GM19193 (cell line): ENCODE measurements around the gene HDAC9.

Experiments used
- POLR2A ChIP-seq: IDR thresholded peaks from 4 replicates; pipeline ENCODE4 v1.6.1; 2011; ENCODE audit not compliant: insufficient read depth, insufficient read length; ENCODE audit errors: extremely low read depth

HDAC9 gene

DNA sequence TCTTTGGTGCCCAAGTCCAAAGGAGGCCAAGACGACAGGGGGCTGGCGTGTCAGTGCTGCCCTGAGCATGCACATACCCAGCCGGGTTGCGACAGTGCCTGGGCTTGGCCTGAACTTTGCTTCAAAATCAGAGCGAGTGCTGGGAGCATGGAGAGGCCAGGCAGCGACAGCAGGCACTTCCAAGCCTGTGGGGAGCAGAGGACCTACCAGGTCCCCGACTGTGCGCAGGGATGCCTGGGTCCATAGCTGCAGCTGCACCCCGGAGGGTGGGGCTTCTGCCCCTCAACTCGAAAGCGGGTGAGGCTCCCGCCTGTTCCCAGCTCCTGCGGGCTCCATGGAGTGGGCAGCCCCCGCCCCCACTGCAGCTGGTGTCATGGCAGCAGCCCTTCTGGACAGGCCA, 79.1 kb downstream of the HDAC9 start:
- TF ChIP-seq POLR2A, result no peak

DNA sequence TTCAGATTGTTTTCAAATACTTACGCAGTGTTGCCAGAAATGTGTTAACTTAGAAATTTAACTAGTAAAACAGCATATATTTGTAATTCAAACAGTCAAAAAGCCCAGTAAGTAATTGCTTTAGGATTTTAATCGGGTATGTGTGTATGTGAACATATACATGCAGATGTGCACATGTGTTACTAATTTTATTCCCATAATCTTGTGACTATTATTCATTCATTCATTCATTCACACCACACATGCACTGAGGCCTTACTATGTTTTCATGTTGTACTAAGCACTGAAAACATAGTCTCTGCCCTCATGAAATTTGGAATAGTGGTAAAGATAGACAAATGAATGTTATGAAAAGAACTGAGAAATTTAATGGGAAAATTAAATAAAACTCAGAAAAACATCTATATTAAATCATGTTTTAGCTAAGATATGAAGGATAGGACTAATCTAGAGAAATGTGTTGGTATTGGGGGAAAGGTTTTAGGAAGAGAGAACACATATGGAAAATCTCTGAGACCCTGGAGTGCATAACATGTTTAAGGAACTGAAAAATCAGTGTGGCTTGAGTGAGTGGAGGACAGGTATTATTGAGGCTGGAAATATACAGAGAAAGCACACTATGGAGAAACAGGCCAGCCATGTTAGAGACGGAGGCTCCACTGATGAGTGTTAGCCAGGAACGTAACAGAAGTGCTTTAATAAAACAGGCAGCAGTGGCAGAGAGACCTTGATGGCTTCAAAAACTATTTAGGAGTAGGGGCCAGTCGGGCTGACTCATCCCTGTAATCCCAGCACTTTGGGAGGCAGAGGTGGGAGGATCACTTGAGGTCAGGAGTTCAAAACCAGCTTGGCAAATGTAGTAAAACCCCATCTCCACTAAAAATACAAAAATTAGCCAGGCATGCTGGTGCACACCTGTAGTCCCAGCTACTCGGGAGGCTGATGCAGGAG, 80.3 kb downstream of the HDAC9 start:
- no peak for TF ChIP-seq POLR2A

DNA sequence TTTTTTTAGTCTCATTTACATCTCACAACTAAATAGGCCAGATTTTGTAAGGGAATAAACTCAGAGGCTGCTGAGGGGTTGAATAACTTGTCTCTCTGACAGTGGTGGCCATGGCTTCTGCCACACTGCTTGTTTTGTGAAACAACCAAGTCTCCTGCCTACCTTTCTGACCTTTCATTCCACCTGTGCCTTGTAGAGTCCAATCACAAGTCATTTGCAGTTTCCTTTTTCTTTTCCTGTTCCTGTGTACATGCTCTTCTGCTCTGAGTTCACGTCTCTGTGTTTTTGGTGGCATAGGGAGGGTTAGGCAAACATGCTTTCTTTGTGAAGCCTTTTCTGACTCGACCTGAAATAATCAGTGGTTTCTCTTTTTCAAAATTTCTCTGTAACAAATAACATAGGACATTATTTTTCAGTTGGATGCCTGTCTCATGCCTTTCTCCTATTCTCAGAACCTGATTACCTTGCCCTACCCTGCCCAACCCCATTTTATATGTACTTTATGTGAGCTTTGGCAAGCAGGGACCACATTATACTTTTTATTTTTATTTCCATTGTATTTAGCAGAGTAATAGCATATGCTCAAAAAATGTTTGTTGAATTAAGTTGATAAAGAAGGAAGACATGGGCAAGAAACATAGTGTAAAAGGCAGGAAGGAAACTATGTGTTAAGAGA, 81.7 kb downstream of the HDAC9 start:
- no peak for TF ChIP-seq POLR2A

DNA sequence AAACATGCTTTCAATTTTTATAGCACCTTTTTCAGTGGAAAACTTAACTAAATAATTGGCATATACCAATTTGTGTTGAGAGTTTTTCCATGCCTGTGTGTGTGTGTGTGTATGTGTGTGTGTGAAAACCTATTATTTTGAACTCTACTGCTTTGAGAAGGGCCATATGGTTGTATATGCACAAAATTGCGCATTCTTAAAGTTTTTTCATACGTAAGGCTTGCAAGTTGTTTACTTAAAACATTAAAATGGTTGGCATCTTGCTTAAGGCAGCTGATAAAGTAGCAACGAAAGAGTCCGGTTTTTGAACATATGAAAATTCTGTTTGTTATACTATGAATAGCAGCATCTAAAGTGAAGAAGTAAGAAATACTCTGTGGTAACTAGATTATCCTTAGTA, 84.1 kb downstream of the HDAC9 start:
- TF ChIP-seq POLR2A, result no peak

DNA sequence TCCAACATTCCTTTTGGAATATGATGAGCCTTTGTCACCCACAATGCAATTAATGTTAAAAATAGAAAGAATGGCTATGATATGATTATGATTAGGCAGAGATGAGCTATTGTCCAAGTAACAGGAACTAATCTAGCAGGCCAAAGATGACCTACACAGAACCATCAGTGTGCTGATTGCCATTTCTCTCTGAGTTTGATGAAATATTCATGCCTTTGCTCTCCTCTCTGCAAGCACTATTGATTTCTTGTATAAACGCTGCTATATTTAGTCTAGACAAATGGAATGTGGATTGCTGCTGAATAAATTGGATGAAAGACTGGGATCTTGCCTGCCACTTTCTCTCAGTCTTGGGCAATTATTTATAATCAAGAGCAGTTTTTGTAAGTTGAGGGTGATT, 85.4 kb downstream of the HDAC9 start:
- no peak for TF ChIP-seq POLR2A

DNA sequence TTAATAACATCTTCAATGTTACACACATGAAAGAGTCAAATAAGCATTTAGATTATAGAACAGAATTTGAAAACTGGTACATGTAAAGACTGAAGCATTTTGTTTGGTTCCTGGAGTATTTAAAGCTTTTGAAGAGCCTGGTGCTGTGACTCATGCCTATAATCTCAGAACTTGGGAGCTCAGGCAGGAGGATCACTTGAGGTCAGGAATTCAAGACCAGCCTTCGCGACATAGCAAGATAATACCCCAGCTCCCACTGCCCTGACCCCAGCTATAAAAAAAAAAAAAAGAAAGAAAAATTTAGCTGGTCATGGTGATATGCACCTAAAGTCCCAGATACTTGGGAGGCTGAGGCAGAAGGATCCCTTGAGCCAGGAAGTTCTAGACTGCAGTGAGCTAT, 87.8 kb downstream of the HDAC9 start:
- no peak for TF ChIP-seq POLR2A

DNA sequence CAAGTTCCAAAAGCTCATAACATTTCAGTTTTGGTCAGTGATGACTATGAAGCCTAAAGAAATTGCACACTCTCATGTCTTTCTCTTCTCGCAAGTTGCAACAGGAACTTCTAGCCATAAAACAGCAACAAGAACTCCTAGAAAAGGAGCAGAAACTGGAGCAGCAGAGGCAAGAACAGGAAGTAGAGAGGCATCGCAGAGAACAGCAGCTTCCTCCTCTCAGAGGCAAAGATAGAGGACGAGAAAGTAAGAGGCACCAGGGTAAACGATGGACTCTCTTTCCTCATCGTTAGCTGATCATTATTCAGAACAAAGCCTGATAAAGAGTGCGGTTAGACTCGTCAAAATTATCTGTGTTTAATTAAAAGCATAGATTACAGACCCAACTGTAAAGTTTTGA, 94.7 kb downstream of the HDAC9 start:
- TF ChIP-seq POLR2A, result no peak

DNA sequence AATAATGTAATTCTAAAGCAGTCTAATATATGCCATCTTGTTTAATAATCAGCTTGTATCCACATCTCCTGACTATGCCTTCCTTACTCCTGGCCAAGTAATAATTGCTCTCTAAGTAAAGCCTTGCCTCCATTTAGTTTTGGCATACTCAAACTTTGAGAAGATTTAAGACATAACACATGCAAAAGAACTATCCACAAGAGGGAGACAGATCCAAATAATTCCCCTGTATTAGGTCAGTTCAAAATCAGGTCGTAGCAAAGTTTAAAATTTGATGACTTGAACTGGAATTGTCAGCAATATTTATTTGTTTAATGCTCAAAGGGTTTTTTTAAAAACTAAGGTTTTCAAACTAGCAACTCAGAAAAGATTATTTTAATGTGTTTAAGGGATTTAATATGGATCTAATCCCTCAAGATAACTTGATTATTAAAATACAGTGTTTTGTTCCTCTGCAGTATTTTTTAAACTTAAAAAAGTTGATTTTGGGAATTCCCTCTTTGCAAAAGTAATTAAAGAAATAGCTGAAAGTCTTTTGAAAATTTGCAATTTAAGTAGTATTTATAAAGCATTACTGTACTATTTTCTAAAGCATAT, 95.3 kb downstream of the HDAC9 start:
- TF ChIP-seq POLR2A, result no peak

DNA sequence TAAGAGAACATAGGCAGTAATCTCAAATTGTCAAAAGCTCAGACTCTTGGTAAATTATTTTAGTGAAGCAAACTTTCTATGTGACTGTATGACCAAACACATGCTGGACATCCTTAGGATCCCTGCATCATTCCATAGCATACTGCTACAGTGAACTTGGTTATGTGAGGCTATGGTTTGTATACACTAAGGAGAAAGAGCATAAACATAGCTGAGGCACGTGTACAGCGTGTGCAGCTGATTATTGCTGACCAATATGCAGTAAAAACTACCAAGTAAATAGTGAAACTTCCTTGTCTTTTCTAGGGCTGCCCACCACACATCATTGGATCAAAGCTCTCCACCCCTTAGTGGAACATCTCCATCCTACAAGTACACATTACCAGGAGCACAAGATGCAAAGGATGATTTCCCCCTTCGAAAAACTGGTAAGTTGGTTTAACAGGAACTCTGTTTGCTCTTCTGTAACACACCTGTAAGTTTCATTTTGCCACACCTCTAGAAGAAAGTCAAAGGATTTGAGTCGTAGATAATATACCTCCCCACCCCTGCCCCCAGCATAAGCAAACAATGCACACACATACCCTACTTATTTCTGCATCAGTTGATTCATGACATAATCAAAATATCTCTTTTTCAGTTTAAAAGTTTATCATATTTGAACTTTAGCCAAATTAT, 98.2 kb downstream of the HDAC9 start:
- no peak for TF ChIP-seq POLR2A

DNA sequence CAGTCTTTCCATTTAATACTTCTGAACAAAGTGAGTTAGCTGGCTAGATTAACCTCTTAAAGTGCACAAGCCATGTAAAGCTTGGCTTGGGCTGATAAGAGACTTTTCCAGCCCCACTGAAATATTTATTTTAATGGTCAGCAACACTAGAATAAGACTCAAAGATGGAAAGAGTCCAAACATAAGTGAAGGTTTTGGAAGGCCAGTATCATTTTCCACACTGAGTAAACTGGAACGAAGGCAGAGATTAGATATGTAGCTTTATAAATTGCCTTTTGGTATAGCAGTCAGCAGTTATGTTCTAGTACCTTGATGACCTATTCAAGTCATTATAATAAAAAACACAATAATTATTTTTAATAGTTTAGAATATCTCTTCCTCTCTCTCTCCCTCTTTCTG, 102.2 kb downstream of the HDAC9 start:
- no peak for TF ChIP-seq POLR2A

DNA sequence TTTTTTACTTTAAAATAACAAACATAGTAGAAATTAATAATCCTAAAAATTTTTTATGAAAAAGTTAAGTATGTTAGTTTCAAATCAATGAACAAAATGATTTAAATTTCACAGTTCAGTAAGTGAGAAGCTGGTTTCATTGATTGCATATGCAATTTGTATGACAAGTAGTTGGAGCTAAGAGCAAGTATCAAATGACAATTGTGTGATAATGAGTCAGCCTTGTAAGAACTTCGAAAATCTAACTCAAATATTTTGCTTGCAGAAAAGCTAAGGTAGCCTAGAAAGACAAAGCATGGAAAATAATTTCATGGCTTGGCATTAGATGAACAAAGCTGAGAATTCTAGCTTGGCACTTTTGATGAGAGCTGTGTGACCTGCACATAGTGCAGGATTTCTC, 111.5 kb downstream of the HDAC9 start:
- no peak for TF ChIP-seq POLR2A

DNA sequence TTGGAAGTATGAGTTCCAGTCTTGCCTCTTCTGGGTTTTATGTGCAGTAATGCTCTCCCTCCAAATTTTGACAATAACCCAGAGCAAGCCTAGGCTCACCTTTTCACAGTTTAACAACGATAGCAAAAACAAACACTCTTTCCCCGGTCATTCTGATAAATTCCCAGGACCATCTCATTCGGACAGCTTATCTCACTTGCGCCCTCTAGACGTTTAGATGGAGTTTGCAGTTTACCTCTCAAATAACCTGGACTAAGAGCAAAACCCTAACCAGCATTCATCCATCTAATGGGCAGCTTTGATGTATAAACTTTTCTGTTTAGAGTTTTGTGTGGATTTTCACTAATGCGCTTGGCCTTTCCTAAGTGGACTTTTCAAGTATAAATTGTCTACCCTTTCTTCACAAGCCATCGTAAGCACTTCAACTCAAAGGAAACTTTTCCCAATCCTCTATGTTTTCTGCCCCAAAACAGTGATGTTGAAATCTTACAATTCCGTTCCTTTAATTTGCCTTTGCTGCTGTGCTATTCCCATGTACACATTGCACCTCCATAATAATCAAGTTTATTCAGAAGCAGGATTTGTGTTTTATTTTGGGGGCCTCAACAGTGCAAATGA, 114.9 kb downstream of the HDAC9 start:
- TF ChIP-seq POLR2A, result no peak

DNA sequence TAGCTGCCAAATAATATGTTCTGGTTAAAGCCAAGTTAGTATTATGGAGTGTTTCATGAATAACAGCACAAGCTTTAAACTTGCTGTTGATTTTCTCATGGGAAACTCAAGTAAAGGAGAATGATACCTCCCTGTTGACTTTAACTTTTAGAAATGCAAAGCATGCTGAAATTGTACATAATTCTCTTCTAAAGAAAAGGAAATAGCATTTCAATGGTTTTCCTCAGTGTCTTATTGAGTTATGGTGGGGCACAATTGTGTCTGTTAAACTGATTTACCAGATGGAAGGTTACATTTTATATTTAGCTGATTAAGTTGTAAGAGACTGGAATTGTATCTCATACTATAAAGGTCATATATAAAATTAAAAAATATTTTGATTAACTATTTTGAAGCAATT, 119.3 kb downstream of the HDAC9 start:
- TF ChIP-seq POLR2A, result no peak

DNA sequence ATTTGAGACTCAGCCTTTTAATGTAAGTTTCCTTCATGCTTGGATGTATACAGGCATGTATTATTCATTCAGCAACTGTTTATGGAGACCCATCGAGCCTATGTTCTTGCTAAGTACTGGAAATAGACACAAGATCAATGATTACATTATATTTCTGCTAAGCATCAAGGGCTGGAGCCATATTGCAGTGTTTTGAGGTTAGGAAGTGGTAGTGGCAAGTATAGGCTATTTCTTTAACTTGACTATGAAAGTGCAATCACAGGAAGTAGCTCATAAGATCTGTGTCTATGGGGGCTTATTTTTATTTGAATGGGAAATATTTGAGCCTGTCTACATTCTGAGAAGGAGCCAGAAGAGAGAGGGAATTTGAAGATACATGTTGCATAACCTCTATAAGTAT, 123.8 kb downstream of the HDAC9 start:
- no peak for TF ChIP-seq POLR2A

DNA sequence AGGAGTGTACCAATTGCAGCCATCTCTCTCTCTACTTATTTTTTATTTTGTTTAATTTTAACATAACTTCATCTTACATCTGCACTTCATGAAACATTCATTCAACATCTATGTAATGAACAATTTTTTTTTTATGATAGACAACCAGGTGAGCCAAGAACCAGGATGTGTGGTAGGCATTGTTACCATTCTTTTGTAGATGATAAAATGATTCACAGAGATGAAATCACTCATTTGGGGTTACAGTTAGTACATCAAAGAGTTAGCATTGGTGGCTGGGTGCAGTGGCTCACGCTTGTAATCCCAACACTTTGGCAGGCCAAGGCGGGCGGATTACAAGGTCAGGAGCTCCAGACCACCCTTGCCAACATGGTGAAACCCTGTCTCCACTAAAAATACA, 127.8 kb downstream of the HDAC9 start:
- TF ChIP-seq POLR2A, result no peak
